ENCODE results near the gene CCDC57.

- TF ChIP-seq POLR2A (IDR thresholded peaks at IDR 0.05; ENCODE audit: low read depth) (peak; percentile 57), CTCF (IDR thresholded peaks at IDR 0.05) (peak in 2 of 3 experiments; percentile 36 to 55), POLR2AphosphoS5 (IDR thresholded peaks at IDR 0.05) (peak; percentile 80 to 85), EP300 (IDR thresholded peaks at IDR 0.05) (no peak)
These were observed 114.3 kb downstream of the CCDC57 start, which contains the start of gene FASN for GRCh38 chr17:82098169-82098938.

Data from esophagus muscularis mucosa (tissue), 4 donors.